Gastrocnemius medialis (tissue), 4 donors: ENCODE measurements around the gene PWWP2B. TPM values are rescaled to one million over a fixed set of nuclear protein-coding genes. Genes with fewer than 3 reads are reported as not detected.
A peak's percentile ranks its signal among the peaks of the same experiment; 100 is the strongest.

Experiments
- ATAC-seq, 2 donors: fragments of 150-250 bp; one replicate each; pipeline ENCODE4 v1.9.1; 2016
- DNase-seq, 2 donors: peaks; one replicate each; pipeline ENCODE4 v3.0.0-alpha.2; 2019
- H3K27ac ChIP-seq, 4 donors: fragments of 200-600 bp; sonication (generic); 1 replicate in 1 of 4; 2 replicates in 3 of 4; pipeline ENCODE4 v1.5.1; 2016 to 2018; ENCODE audit warnings: mild to moderate bottlenecking in 2 of 4, moderate library complexity in 1 of 4
- H3K27me3 ChIP-seq, 3 donors: fragments of 200-600 bp; sonication (generic) in 2 of 3; 1 replicate in 1 of 3; 2 replicates in 2 of 3; pipeline versions ENCODE4 v1.5.1 to v1.6.0; 2016 to 2019; ENCODE audit warnings: mild to moderate bottlenecking in 1 of 3, moderate library complexity in 1 of 3
- H3K36me3 ChIP-seq, 2 donors: fragments of 200-600 bp; sonication (generic) in 1 of 2; one replicate each; pipeline ENCODE4 v1.5.1; 2017 to 2018
- H3K4me1 ChIP-seq, 2 donors: fragments of 200-600 bp; sonication (generic) in 1 of 2; one replicate each; pipeline ENCODE4 v1.5.1; 2016 to 2017; ENCODE audit warnings: mild to moderate bottlenecking in 2 of 2
- H3K4me3 ChIP-seq, 4 donors: fragments of 200-600 bp; sonication (generic) in 3 of 4; 1 replicate in 1 of 4; 2 replicates in 3 of 4; pipeline ENCODE4 v1.5.1; 2016 to 2019; ENCODE audit warnings: mild to moderate bottlenecking in 2 of 4
- H3K9me3 ChIP-seq, 3 donors: fragments of 200-600 bp; sonication (generic) in 2 of 3; 1 replicate in 1 of 3; 2 replicates in 2 of 3; pipeline ENCODE4 v1.5.1; 2016 to 2019
- POLR2A ChIP-seq, 2 donors: fragments of 450-650 bp; IDR thresholded peaks; one replicate each; pipeline ENCODE4 v1.6.1; 2017; ENCODE audit warnings: antibody characterized with exemption in 2 of 2, mild to moderate bottlenecking in 2 of 2, moderate library complexity in 2 of 2
- in situ Hi-C, 4 donors: fragments of 200-750 bp; cut with MboI; loops; one replicate each; pipeline versions ENCODE4 v1.15.0 to v1.8.0; 2017; ENCODE audit warnings: low sequenced_read_pairs in 4 of 4
- intact Hi-C: fragments of 100-400 bp; cut with DNase I; formaldehyde crosslinking; loops from one replicate; pipeline ENCODE4 v1.15.1; 2023; ENCODE audit warnings: low total_unique reads
- total RNA-seq, 4 donors: library from RNA; depleted of rRNA; stranded (reverse); fragments of >200 nt; gene quantifications; one replicate each; pipeline versions ENCODE4 v1.1.0 to v1.2.3, GENCODE V29; 2016
- TF ChIP-seq, protein P1 (sequence below), 5 experiments: fragments of 450-650 bp in 3 of 5; fragments of 200-600 bp in 2 of 5; sonication (generic) in 2 of 5; IDR thresholded peaks in 4 of 5; conservative IDR thresholded peaks in 1 of 5; 1 replicate in 4 of 5; 2 replicates in 1 of 5; pipeline ENCODE4 v1.5.1; 2016 to 2019; ENCODE audit warnings: antibody characterized with exemption in 5 of 5, mild to moderate bottlenecking in 3 of 5, moderate library complexity in 3 of 5

The PWWP2B gene
- total RNA-seq, 4 donors from 2014 or later: 22.7 to 30.9 (median 24.4) TPM

DNA sequence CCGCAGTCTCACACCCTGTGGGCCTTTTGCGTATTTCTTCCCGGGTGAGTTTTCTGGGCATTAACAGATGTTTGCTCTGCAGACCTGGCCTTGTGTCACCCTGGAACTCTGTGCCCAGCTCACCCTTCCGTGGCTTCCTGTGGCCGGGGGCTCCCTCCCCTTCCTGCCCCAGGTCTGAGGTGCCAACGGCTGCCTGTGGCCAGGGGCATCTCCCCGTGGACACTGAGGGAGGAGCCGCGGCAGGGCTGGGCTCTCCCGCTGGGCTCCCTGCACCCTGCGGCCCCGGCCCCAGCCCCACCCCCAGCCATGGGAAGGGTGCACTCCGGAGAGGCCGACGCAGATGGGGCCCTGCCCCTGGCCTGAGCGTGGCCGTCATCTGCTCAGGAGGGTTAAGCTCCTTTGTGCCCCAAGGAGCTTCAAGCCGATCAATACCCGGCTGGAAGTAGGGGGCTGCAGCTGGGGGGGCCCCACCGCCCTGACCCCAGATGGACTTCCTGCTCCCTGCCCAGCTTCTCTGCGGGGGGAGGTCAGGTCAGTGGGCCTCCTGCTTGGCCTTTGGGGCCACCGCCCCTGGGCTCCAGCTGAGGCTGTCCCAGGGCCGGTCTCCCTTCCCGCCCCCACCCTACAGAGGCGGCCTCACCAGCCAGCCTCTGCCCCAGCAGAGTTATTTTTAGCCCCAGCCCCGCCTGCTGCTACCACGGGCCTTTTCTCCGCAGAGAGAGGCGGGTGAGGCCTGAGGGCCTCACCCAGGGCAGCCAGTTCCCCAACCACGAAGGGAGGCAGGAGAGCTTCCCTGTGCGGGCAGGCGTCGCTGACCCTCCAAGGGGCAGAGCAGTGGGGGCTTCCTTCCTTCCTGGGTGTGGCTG lies 24.2 kb downstream of the PWWP2B start:
- DNase-seq (peak; percentile 77 to 82), ATAC-seq (peak; percentile 64 to 79)
- Histone ChIP-seq H3K4me1 (peaks cover 55 to 63% of the 10 kb centered on the region in 2 donors), H3K36me3 (no peaks in the 10 kb centered on the region), H3K27me3 (no peaks in the 10 kb centered on the region), H3K9me3 (no peaks in the 10 kb centered on the region), H3K4me3 (peak overlapping the region; percentile 32 to 37 (median 33)), H3K27ac (peak overlapping the region; percentile 85 to 91 (median 88))
- intact Hi-C loops: loop anchor here (2.0 kb wide), 1 partner anchor 24 kb away; the partner anchor contains the start of gene PWWP2B
- peak; percentile 30 to 38 for TF ChIP-seq POLR2A (IDR thresholded peaks at IDR 0.05)
- TF ChIP-seq, protein P1, sequence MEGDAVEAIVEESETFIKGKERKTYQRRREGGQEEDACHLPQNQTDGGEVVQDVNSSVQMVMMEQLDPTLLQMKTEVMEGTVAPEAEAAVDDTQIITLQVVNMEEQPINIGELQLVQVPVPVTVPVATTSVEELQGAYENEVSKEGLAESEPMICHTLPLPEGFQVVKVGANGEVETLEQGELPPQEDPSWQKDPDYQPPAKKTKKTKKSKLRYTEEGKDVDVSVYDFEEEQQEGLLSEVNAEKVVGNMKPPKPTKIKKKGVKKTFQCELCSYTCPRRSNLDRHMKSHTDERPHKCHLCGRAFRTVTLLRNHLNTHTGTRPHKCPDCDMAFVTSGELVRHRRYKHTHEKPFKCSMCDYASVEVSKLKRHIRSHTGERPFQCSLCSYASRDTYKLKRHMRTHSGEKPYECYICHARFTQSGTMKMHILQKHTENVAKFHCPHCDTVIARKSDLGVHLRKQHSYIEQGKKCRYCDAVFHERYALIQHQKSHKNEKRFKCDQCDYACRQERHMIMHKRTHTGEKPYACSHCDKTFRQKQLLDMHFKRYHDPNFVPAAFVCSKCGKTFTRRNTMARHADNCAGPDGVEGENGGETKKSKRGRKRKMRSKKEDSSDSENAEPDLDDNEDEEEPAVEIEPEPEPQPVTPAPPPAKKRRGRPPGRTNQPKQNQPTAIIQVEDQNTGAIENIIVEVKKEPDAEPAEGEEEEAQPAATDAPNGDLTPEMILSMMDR (IDR thresholded peaks at IDR 0.05 in 4 of 5, conservative IDR thresholded peaks at IDR 0.05 in 1 of 5): no peak
- in situ Hi-C loops: no loop called here

GRCh38 chr10:132421847-132422751 lies 25.1 kb downstream of the PWWP2B start:
- peak overlapping the region; percentile 85 to 91 (median 88) for H3K27ac ChIP-seq
- DNase-seq: no peak
- peak overlapping the region in 3 of 4 donors; percentile 19 to 37 (median 32) for H3K4me3 ChIP-seq
- peaks cover 53 to 61% of the 10 kb centered on the region in 2 donors for H3K4me1 ChIP-seq
- no peaks in the 10 kb centered on the region for H3K27me3 ChIP-seq
- no peaks in the 10 kb centered on the region for H3K36me3 ChIP-seq
- in situ Hi-C loops: no loop called here
- intact Hi-C loops: loop anchor here (2.0 kb wide), 1 partner anchor 25 kb away; the partner anchor contains the start of gene PWWP2B
- no peak for TF ChIP-seq POLR2A (IDR thresholded peaks at IDR 0.05)
- TF ChIP-seq, protein P1 (IDR thresholded peaks at IDR 0.05 in 4 of 5, conservative IDR thresholded peaks at IDR 0.05 in 1 of 5): no peak
- peak in 1 of 2 donors; percentile 12 for ATAC-seq
- H3K9me3 ChIP-seq: no peaks in the 10 kb centered on the region

GRCh38 chr10:132422903-132423825 lies 26.2 kb downstream of the PWWP2B start:
- no peak for DNase-seq
- in situ Hi-C loops: no loop called here

More at GRCh38 chr10:132422903-132423825, 26.2 kb downstream of the PWWP2B start:
- intact Hi-C loops: no loop called here
- Histone ChIP-seq H3K27ac (peak overlapping the region; percentile 85 to 91 (median 88)), H3K9me3 (no peaks in the 10 kb centered on the region), H3K4me1 (peaks cover 45 to 56% of the 10 kb centered on the region in 2 donors), H3K36me3 (no peaks in the 10 kb centered on the region), H3K4me3 (no peak overlapping the region), H3K27me3 (no peaks in the 10 kb centered on the region)
- no peak for ATAC-seq
- TF ChIP-seq, protein P1 (IDR thresholded peaks at IDR 0.05 in 4 of 5, conservative IDR thresholded peaks at IDR 0.05 in 1 of 5): no peak
- TF ChIP-seq POLR2A (IDR thresholded peaks at IDR 0.05): no peak
